HFF-Myc (cell line): ENCODE results near the gene SESN3.

Experiments
- DNase-seq: peaks from one replicate; pipeline ENCODE4 v3.0.0-alpha.2; 2011; ENCODE audit warnings: low read depth; ENCODE audit errors: extremely low read depth
- H3K4me3 ChIP-seq: replicated peaks from 2 replicates; pipeline ENCODE4 v1.5.1; 2011; ENCODE audit warnings: low read depth, mild to moderate bottlenecking, control low read depth, low read length
- TF ChIP-seq, protein P1 (sequence below): IDR thresholded peaks from 2 replicates; pipeline ENCODE4 v1.5.1; 2012; ENCODE audit warnings: mild to moderate bottlenecking, low read depth, low read length, control low read depth; ENCODE audit errors: missing control alignments

The SESN3 gene

DNA sequence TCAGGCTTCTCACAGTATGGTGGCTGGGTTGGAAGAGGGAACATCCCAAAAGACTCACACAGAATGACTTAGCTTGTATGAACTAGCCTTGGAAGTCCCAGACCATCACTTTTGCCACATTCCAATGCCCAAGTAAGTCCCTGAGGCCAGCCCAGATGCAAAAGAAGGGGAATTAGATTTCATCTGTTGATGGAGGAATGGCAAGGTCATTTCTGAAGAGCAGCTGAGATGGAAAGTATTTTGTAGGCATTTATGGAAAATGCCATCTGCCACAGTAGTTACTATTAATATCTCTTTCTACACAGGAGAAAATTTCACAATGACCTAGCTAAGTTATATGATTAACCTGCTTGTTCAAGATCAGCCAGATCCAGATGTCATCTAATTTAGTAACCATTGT, 82.6 kb downstream of the SESN3 start:
- TF ChIP-seq, protein P1, sequence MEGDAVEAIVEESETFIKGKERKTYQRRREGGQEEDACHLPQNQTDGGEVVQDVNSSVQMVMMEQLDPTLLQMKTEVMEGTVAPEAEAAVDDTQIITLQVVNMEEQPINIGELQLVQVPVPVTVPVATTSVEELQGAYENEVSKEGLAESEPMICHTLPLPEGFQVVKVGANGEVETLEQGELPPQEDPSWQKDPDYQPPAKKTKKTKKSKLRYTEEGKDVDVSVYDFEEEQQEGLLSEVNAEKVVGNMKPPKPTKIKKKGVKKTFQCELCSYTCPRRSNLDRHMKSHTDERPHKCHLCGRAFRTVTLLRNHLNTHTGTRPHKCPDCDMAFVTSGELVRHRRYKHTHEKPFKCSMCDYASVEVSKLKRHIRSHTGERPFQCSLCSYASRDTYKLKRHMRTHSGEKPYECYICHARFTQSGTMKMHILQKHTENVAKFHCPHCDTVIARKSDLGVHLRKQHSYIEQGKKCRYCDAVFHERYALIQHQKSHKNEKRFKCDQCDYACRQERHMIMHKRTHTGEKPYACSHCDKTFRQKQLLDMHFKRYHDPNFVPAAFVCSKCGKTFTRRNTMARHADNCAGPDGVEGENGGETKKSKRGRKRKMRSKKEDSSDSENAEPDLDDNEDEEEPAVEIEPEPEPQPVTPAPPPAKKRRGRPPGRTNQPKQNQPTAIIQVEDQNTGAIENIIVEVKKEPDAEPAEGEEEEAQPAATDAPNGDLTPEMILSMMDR = no peak
- no peak for DNase-seq
- H3K4me3 ChIP-seq = no peak overlapping the region

DNA sequence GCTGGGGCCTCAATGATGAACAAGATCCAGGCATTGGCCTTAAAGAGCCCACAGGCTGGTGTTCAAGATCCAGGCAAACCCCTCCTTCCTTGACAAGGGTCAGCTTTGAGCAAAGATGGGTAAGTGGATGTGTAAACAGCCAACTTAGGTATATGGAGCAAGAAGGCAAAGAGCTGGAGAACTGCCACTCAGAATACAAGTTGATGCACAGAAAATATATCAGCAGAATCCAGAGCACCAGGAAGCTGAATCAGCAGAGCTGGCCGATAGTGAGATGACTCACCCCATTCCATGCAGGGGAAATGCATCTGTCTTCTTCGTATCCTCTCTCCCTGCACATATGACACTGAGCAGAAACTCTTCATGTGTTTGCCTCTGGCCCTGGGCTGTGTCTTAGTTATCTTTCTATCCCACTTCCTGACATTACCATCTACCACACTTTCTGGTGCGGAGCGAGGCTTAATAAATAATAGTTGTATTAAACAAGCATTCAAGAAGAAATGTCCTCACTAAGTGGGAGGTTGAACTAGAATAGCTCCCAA, 83.6 kb downstream of the SESN3 start:
- DNase-seq = peak; percentile 88
- no peak overlapping the region for H3K4me3 ChIP-seq
- TF ChIP-seq, protein P1 = no peak

DNA sequence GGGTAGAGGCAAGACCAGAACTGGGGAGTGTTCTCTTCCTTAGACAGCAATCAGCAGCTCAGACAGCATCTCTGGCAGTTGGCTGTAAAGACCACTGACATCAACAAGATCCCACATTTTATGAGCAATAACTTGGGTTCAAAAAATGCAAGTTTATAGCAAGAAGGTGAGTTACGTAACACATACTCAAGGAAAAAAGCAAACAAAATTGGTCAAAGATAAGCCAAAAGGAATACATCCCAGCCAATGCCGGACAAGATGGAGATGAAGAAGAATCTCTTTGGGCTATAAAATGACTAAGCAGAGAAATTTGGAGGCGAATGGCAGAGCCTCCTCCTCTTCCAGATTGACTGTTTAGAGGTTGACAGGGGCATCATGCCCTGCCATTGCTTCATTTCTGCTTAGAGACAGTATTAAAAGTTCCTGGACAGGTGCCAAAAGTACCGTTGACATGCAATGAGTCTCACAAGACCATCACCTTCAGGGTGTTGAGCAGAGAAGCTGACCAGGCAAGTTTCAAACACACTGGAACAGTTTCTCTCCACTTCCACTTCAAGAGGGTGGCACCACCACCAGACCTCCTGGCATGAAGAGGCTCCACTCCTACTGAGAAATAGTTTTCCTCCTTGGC, 85.5 kb downstream of the SESN3 start:
- no peak for DNase-seq
- TF ChIP-seq, protein P1 = no peak
- H3K4me3 ChIP-seq = no peak overlapping the region

DNA sequence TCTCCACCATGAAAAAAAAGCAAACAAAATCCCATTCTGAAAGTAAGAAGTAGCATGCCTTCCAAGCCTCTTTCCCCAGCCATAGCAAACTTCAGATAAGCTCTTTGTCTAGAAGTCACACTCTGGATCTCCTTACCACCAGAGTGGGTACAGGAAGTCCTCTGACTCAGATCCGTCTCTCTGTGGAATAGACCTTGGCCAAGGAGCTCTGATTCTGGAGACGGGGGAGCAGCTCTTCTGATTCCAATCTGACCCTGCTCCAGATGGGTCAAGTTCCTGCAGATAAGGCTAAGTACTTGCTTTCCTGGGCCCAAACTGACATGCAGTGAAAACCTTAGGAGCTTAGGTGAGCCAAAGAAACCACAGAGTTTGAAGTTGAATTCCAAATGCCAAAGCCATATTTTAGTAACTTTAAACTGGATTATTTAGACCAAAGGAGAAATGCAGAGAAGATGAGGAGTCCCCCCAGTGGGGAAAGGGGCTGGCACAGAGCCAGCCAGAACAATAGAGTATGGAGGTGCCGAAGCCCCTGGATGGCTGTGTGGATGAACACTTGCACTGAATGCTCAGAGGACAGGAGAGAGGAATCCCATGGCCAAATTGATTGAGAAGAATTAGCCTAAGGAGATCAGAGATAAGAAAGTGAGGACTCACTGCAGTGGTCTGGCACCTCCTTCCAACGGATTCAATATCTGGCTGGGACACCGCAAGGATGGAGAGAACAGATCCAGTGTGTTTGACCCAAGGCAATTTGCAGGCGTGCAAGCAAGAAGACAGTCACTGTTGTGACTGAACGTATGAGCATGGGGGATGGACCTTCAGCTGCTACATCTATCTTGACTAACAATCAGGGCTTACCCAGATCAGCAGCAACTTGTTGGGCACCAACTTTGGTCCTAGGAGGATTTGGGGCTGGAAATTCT, 86.4 kb downstream of the SESN3 start:
- TF ChIP-seq, protein P1 = no peak
- no peak for DNase-seq
- H3K4me3 ChIP-seq = no peak overlapping the region

DNA sequence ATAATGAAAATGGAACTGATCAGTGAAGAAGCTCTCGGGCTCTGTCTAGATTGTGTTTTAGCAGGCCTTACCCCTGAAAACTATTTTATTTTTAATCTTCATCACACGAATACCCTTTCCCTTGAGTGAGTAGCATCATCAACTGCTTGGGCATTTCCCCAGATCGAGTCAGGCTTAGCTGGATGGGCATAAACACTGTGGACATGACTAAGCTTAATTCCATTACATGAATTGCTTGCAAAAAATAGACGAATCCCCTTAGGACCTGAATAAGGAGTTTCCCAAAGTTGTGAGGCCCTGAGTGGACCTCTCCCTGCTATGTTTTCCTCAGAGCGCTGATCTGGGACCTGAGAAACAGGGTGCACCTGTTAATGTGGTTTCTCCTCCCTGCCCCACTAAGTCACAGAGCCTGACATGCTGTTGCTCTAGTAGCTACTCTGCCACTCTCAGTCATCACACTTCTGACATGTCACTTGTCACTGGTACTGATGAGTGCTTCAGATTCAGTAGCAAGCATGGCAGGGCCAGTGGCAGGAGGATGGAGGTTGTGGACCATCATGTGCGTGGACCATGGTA, 87.8 kb downstream of the SESN3 start:
- no peak overlapping the region for H3K4me3 ChIP-seq
- DNase-seq = no peak
- TF ChIP-seq, protein P1 = no peak

DNA sequence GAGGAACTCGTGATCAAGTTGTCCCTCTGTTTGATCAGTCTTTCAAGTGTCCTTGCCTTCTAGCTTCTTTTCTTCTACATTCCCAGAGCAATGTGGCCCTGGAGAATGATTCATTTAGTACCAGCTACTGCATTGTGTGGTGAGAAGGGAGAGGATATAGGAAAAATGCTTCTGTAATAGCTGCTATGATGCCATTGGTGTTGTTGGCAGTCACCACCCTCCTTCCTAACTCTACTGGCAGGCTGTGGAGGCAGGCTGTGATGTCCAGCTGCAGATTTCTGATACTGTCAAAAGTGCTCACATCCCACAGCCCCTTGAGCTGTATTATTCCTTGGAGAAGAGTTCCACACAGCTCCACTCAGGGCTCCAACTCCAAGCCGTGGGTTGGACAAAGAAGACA, 88.6 kb downstream of the SESN3 start:
- no peak overlapping the region for H3K4me3 ChIP-seq
- TF ChIP-seq, protein P1 = no peak
- DNase-seq = no peak
